NOMO-1 treated with DMSO at 0.1 percent for 48 hours (cell line): ENCODE data around the gene NOP16.
A peak's percentile ranks its signal among the peaks of the same experiment; 100 is the strongest.

ENCODE experiments used
- DNase-seq: peaks from one replicate; lab custom pipeline; 2025; ENCODE audit not compliant: unreplicated experiment; lab: John Stamatoyannopoulos, UW

NOP16 gene

GRCh38 chr5:176387384-176387925 lies 943 bp downstream of the NOP16 start:
- DNase-seq: no peak

GRCh38 chr5:176386491-176386890 lies 1.9 kb downstream of the NOP16 start:
- no peak for DNase-seq

- DNase-seq: no peak
Observed at GRCh38 chr5:176384991-176385390, 3.4 kb downstream of the NOP16 start.

- no peak for DNase-seq
Observed at GRCh38 chr5:176384366-176384930, 4.0 kb downstream of the NOP16 start.

- no peak for DNase-seq
Observed at GRCh38 chr5:176383961-176384360, 4.4 kb downstream of the NOP16 start.

GRCh38 chr5:176383248-176383905 lies 5.0 kb downstream of the NOP16 start:
- DNase-seq: no peak

DNA sequence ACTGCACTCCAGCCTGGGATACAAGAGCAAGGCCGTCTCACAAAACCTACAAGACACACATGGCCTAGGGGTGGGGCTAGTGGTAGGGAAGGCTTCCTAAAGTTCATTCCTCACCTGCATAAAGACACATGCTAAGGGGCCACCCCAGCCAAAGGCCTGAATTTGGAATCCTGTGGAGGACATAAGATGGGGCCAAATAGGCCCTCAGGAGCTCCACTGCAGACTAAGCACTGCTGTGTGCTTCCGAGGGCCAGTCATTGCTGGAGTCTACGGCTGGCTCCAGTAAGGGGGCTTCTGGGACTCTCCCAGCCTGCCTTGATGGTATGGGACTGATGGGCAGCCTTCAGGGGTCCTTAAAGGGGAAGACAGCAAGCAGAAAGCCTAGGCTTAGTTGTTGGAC lies 5.7 kb downstream of the NOP16 start:
- no peak for DNase-seq

GRCh38 chr5:176381979-176382378 lies 6.4 kb downstream of the NOP16 start:
- no peak for DNase-seq

DNA sequence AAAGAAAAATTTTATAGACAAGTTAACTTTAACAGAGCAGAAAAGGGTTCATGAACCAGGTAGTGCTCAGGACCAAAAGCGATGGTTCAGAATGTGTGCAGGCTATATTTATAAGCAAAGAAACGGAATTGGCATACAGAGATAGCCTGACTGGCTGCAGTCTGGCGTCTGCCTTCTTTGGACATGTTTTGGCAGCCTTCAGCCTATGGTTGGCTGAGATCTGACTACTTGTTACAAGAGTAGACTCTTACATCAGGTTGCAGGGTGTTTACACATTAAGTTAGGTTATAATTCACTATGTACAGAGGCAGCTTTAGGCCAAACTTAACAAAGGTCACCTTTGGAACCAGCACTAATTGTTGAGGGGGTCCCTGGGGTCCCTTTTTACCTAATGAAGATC lies 7.0 kb downstream of the NOP16 start:
- DNase-seq: no peak

DNA sequence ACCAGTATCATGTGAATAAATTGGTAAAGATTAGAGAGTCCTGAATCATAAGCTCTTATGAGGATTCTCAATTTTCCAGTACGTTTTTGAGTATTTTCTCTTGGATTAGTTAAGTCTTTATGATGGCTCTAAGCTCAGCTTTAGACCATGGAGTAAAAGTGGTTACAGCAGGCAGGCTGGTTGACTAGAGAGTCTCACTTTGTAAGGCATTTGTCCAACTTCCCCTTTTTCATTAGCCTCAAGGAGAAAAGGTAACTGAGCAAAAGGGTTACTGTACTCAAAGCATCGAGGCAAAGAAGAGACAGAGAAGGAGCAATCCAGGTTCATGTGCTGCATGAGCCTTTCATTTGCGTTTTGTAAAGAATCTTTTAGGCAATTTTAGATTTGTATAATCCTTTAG lies 8.5 kb downstream of the NOP16 start:
- peak; percentile 37 for DNase-seq

- peak; percentile 18 for DNase-seq
Observed at GRCh38 chr5:176373100-176373818, 15.1 kb downstream of the NOP16 start.

GRCh38 chr5:176371621-176372539 lies 16.5 kb downstream of the NOP16 start:
- DNase-seq: no peak

DNA sequence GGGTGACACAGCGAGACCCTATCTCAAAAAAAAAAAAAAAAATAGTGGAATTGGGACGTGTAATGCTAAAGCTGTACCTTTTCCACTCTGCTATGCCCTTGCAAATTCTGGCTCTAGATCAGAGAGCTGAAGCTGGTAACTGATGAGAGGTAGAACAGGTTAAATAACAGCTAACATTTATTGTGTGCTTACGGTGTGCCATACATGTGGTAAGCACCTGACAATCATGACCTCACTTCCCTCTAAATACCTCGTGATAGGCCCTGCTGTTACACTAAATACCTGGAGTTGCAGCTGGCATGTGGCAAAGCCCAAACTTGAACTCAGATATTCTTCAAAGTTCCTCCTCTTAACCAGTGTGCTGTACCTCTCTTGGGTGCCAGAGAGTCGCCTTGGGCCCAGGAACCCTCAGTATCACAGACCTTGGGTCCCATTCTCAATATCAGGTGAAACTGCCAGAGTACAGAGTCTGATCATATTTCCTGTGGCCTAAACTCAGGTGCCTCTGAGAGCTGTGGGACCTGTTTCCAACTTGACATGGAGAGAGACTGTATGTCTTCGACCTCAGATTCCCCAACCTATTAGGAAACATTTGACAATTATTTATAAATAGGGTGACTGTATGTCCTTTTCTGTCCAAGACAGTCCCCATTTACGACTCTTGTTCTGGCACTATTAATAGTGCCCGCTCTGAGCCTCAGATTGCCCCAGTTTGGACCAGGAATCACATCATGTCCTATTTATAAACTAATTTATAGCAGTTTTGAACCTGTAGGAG lies 18.3 kb downstream of the NOP16 start:
- DNase-seq: no peak

GRCh38 chr5:176368726-176369125 lies 19.7 kb downstream of the NOP16 start:
- DNase-seq: no peak

DNA sequence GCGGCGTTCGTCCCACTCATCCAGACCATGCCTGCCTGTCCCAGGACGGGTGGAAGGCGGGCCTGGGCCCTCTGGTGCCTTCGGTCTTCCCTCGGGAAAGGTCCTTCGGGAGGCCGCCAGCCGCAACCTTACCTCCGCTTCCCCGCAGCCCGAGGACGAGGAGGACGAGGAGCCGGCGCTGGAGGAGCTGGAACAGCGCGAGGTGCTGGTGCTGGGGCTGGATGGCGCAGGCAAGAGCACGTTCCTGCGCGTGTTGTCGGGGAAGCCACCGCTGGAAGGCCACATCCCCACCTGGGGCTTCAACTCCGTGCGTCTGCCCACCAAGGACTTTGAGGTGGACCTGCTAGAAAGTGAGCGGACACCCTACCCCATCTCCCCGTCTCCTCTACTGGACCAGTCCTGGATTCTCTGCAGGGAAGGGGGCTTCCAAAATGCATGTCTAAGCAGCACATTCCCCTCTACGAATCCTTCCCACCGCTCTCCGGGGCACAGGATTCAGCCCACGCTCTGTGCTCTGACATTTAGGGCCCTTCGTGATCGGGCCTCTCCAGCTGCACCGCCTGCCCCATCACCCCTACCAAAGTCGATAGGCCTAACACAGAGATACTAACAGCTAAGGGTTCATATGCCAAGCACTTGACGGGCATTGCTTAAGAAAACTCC lies 22.0 kb downstream of the NOP16 start:
- no peak for DNase-seq

DNA sequence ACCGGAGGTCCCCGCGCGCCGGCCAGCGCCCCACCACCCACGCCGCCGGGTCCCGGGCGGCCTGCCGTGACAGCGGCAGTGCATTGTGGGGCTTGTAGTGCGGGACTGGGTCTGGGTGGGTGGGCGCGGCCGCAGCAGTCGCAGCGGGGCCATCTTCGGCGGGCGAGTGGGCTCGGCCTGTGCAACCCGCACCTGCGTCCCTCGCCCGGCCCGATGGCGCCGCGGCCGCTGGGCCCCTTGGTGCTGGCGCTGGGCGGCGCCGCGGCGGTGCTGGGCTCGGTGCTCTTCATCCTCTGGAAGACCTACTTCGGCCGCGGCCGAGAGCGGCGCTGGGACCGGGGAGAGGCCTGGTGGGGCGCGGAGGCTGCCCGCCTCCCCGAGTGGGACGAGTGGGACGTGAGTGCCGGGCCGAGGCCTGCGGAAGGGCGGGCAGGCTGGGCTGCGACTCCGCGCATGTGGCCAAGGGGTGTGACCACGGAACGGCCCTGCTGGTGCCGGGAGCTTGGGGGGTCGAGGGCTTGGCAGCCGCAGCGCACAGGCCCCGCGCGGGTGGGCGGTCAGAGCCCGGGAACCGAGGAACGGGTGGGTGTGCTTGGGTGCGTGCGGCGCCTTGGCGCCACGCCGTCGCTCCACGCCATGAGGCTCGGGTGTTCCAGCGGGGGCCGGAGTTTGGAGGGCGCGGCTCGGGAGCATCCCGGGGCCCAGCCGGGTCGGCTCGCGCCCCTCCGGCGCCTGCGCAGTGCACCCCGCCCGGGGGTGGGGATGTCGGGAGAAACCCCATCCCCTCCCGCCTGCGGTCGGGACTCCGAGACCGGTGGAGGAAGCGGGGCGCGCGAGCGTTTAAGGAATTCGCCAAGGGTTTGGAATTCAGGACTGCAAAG lies 22.8 kb downstream of the NOP16 start, which contains the start of gene ARL10:
TSS of gene ARL10 (plus strand) at position 137 of the 881 bp plus-strand sequence. CDS start at position 214, 77 bp downstream.
- DNase-seq: no peak

DNA sequence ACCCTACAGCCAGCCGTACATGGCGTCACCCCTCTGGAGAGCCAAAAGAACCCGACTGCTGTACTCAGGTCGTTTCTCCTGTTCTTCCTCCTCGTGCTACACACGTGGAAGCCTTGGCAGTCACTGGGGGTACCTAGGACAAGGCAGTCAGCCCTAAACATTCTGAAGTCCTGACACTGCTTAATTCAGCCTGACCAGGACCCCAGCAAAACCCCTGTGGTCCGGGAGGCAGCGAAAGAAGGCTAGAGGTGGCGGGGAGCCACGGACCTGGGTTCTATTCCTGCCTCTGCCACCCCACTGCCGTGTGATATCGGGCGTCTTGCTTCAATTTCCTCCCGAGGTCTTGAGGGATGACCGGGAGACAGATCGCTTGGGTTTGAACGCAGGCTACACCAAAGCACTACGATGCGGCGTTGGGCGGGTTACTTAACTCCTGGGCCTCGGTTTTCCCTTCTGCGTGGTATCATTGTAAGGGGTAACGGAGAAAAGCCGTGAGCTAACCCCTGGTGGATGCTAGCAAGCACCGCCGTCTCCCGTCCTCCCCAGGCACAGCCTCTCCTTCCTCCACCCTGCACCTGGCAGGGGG lies 23.5 kb downstream of the NOP16 start:
- no peak for DNase-seq

- DNase-seq: peak; percentile 36
Observed at GRCh38 chr5:176362233-176362490, 26.2 kb downstream of the NOP16 start.
